ENCODE measurements around the gene GAA. TPM values are rescaled to one million over a fixed set of nuclear protein-coding genes. Genes with fewer than 3 reads are reported as not detected.

Gene GAA
- total and polyA plus RNA-seq, 2 donors (not counting 1 experiment from before 2014, with no cell fraction given), result 32.3 to 39.4 TPM

- no peak overlapping the region for H3K4me3 ChIP-seq (ENCODE audit: control extremely low read depth in 1 of 5, extremely low read depth in 1 of 5, insufficient read depth in 1 of 5, low read depth in 2 of 5, low read length in 4 of 5)
- no peak overlapping the region for H3K4me3 Mint-ChIP-seq
- ChIA-PET CTCF (interaction anchor here (1.1 to 2.7 kb wide), 2 partner anchors 16 kb away, joined by 3 to 6 read pairs; partner anchors contain the start of gene GAA), POLR2A (no interaction called here)
- no peak overlapping the region for H3K4me2 ChIP-seq (replicated peaks; ENCODE audit: low read depth, low read length, poor library complexity, severe bottlenecking)
- H3K4me1 ChIP-seq (ENCODE audit: control insufficient read depth in 2 of 2, insufficient read depth in 2 of 2, low read length in 2 of 2), result peaks cover 5 to 7% of the 10 kb centered on the region in 2 donors
- ATAC-seq (ENCODE audit: low read depth), result no peak
- H3K27me3 ChIP-seq (replicated peaks in 1 of 4; ENCODE audit: control extremely low read depth in 1 of 4, control insufficient read depth in 3 of 4, insufficient read depth in 4 of 4, low read length in 3 of 4), result no peaks in the 10 kb centered on the region
- 96% methylated on average over 25 of the region's 31 CpGs for WGBS (ENCODE audit: insufficient coverage)
- DNase-seq, result no peak
- peaks cover 0 to 4% (median 0%) of the 10 kb centered on the region in 3 donors for H3K9me3 ChIP-seq (ENCODE audit: control extremely low read depth in 1 of 3, control insufficient read depth in 2 of 3, insufficient read depth in 1 of 3, low read length in 2 of 3)
- no peaks in the 10 kb centered on the region for H3K36me3 ChIP-seq (replicated peaks in 1 of 2; ENCODE audit: control extremely low read depth in 1 of 2, control insufficient read depth in 1 of 2, extremely low read depth in 1 of 2, insufficient read depth in 2 of 2, low read length in 1 of 2)
- H2AFZ ChIP-seq (ENCODE audit: insufficient read depth, low read depth, low read length, poor library complexity, severe bottlenecking), result no peak overlapping the region
- H4K20me1 ChIP-seq (ENCODE audit: control insufficient read depth, insufficient read depth, low read length, poor library complexity, severe bottlenecking), result no peaks in the 10 kb centered on the region
- no peaks in the 10 kb centered on the region for H3K9me3 Mint-ChIP-seq (ENCODE audit: insufficient read depth)
- TF ChIP-seq EZH2 (IDR thresholded peaks at IDR 0.05; ENCODE audit: borderline replicate concordance, insufficient read depth, low read depth, low read length, poor library complexity, severe bottlenecking) (no peak), CTCF (IDR thresholded peaks at IDR 0.05) (no peak)
- H3K27me3 Mint-ChIP-seq, result no peaks in the 10 kb centered on the region
- no peak overlapping the region for H3K27ac Mint-ChIP-seq
- H3K4me1 Mint-ChIP-seq, result peaks cover 7% of the 10 kb centered on the region
- no peak overlapping the region for H3K9ac ChIP-seq (ENCODE audit: low read length)
- H3K27ac ChIP-seq (ENCODE audit: low read length in 2 of 2), result no peak overlapping the region
- H3K79me2 ChIP-seq (ENCODE audit: control insufficient read depth, insufficient read depth, low read length), result no peaks in the 10 kb centered on the region
- intact Hi-C loops (cut with micrococcal nuclease), result no loop called here
Measured at GRCh38 chr17:80117491-80118401, 16.4 kb downstream of the GAA start.

Measured in B cell (primary cell).